ENCODE measurements around the gene CHST11.
A peak's percentile ranks its signal among the peaks of the same experiment; 100 is the strongest.

Gene CHST11

GRCh38 chr12:104746467-104747088 is 289.8 kb downstream of the CHST11 start:
- no peak for DNase-seq
- in situ Hi-C loops (cut with MboI; ENCODE audit: low pct_unique_long_range_greater_than_20kb, low sequenced_read_pairs) = no loop called here

DNA sequence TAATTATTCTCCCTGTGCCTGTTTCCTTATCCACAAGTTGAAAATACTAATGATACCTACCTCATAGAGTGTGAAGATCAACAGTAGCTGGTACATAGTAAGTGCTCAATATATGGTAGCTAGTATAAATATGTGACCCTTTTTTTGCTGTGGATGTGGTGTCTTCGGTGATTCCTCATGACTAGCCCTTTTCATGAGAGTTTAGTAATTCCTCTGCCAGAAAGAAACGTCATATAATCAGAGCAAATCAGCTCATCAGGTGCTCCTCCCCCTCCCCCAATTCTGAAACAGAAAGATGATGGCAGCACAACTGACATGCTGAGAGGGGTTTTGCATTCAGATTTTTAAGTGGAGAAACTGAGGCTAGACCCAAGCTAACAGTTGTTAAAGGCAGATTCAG is 290.6 kb downstream of the CHST11 start:
- in situ Hi-C loops (cut with MboI; ENCODE audit: low pct_unique_long_range_greater_than_20kb, low sequenced_read_pairs) = no loop called here
- DNase-seq = no peak

GRCh38 chr12:104747955-104748354 is 291.2 kb downstream of the CHST11 start:
- DNase-seq = no peak
- in situ Hi-C loops (cut with MboI; ENCODE audit: low pct_unique_long_range_greater_than_20kb, low sequenced_read_pairs) = no loop called here

DNA sequence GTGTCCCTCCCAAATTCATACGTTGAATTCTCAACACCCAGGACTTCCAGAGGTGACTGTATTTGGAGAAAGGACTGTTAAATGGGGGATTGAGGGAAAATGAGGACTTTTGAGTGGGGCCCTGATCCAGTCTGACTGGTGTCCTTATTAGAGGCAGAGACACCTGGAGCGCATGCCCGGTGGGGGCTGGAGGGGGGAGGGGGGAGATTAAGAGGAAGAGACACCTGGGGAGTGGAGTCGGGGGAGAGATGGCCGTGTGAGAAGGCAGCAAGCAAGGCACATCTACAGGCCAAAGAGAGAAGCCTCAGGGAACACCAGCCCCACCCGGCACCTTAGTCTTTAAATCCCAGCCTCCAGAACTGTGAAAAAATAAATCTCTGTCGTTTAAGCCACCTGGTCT is 291.6 kb downstream of the CHST11 start:
- DNase-seq = no peak
- in situ Hi-C loops (cut with MboI; ENCODE audit: low pct_unique_long_range_greater_than_20kb, low sequenced_read_pairs) = no loop called here

GRCh38 chr12:104748790-104749189 is 292.0 kb downstream of the CHST11 start:
- in situ Hi-C loops (cut with MboI; ENCODE audit: low pct_unique_long_range_greater_than_20kb, low sequenced_read_pairs) = no loop called here
- no peak for DNase-seq

GRCh38 chr12:104749545-104749944 is 292.8 kb downstream of the CHST11 start:
- in situ Hi-C loops (cut with MboI; ENCODE audit: low pct_unique_long_range_greater_than_20kb, low sequenced_read_pairs) = no loop called here
- no peak for DNase-seq

DNA sequence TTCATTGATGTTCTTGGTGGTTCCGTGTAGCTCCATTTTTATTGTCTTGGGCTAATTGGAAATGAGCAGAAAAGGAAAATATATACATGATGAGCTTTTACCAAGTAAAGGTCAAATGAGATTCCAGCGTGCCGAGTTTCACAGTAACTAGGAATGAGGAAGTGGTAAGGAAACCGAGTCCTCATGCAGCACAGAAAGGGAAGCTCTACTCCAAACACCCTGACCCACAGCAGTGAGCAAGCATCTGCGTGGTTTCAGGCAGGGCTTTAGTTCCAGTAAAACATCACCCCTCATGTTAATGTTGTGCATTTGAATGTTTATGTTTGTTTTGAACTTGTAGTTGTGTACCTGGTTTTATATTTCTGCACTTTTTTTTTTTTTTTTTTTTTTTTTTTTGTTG is 293.3 kb downstream of the CHST11 start:
- peak; percentile 85 for DNase-seq
- in situ Hi-C loops (cut with MboI; ENCODE audit: low pct_unique_long_range_greater_than_20kb, low sequenced_read_pairs) = no loop called here

- no peak for DNase-seq
- in situ Hi-C loops (cut with MboI; ENCODE audit: low pct_unique_long_range_greater_than_20kb, low sequenced_read_pairs) = no loop called here
Observed at GRCh38 chr12:104751120-104751519, 294.4 kb downstream of the CHST11 start.

GRCh38 chr12:104751594-104751993 is 294.8 kb downstream of the CHST11 start:
- in situ Hi-C loops (cut with MboI; ENCODE audit: low pct_unique_long_range_greater_than_20kb, low sequenced_read_pairs) = no loop called here
- no peak for DNase-seq

DNA sequence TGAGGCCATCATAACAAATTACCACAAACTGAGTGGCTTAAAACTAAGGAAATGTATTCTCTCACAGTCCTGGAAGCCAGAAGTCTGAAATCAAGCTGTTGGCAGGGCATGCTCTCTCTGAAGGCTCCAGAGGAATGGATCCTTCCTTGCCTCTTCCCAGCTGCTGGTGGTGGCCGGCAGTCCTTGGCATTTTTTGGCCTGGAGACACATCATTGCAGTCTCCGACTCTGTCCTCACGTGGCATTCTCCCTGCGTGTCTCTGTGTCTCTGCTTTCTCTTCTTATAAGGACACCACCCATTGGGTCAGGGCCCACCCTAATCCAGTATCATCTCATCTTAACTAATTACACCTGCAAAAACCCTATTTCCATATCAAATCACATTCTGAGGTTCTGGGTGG is 295.3 kb downstream of the CHST11 start:
- no peak for DNase-seq
- in situ Hi-C loops (cut with MboI; ENCODE audit: low pct_unique_long_range_greater_than_20kb, low sequenced_read_pairs) = no loop called here

DNA sequence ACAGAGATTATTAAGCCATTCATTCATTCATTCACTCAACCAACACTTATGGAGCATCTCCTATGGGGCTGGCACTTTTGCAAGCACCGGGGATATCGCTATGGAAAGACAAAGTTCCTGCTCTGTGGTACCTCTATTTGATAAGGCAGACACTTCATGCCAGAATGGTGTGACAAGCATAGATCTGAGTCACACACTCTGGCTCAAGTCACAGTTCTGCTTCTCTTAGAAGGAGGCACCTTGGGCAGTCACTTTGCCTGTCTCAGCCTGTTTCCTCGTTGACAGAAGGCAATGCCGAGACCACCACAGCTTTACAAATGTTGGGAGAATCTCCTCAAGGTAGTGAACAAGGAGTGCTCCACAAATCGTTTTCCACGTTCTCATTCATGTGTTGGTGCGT is 296.1 kb downstream of the CHST11 start:
- DNase-seq = no peak
- in situ Hi-C loops (cut with MboI; ENCODE audit: low pct_unique_long_range_greater_than_20kb, low sequenced_read_pairs) = no loop called here

DNA sequence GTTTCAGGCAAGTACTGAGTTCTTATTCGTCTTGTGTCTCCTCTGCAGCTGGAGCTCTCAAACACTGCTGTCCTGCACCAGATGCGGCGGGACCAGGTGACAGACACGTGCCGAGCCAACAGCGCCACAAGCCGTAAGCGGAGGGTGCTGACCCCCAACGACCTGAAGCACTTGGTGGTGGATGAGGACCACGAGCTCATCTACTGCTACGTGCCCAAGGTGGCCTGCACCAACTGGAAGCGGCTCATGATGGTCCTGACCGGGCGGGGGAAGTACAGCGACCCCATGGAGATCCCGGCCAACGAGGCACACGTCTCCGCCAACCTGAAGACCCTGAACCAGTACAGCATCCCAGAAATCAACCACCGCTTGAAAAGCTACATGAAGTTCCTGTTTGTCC is 300.2 kb downstream of the CHST11 start:
- in situ Hi-C loops (cut with MboI; ENCODE audit: low pct_unique_long_range_greater_than_20kb, low sequenced_read_pairs) = no loop called here
- DNase-seq = no peak

DNA sequence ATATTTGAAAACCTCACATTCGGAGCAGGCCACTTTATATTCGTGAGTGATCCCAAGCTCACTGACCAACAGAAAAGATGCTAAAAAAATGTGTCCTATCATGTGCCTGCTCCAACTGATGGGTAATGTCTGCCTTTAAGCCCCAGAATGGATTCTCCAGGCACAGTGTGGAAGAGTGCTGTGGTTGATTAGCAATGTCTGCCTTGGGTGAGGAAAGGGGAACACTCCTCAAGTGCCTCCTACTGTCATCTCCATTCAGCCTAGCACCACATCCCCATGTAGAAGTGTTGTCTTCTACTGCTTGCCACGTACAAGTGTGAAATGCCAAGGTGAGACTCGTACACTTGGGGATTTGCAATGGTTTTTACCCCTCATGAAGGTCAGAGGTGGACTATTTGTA is 302.0 kb downstream of the CHST11 start:
- DNase-seq = no peak
- in situ Hi-C loops (cut with MboI; ENCODE audit: low pct_unique_long_range_greater_than_20kb, low sequenced_read_pairs) = no loop called here

DNA sequence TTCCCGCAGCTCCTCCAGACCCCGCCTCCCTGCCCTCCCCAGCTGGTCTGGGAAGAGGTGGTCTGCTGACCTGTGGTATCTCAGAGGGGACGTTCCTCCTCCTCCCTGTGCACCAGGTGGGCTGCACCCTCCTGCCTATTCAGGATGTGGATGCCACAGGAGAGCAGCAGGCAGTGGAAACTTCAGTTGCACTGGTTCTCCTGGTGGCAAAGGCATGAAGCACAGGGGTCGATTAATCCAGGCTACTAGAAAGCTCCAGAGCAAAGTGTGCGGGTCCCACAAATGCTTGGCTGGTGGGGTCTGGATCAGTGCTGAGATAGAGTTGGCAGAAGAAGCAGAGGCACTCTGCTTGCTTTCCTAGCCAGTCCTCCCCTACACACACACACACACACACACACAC is 304.3 kb downstream of the CHST11 start:
- in situ Hi-C loops (cut with MboI; ENCODE audit: low pct_unique_long_range_greater_than_20kb, low sequenced_read_pairs) = no loop called here
- no peak for DNase-seq

GRCh38 chr12:104761611-104762010 is 304.9 kb downstream of the CHST11 start:
- no peak for DNase-seq
- in situ Hi-C loops (cut with MboI; ENCODE audit: low pct_unique_long_range_greater_than_20kb, low sequenced_read_pairs) = no loop called here

GRCh38 chr12:104763168-104763805 is 306.5 kb downstream of the CHST11 start:
- in situ Hi-C loops (cut with MboI; ENCODE audit: low pct_unique_long_range_greater_than_20kb, low sequenced_read_pairs) = no loop called here
- no peak for DNase-seq

GRCh38 chr12:104764225-104765091 is 307.7 kb downstream of the CHST11 start:
- DNase-seq = peak; percentile 64
- in situ Hi-C loops (cut with MboI; ENCODE audit: low pct_unique_long_range_greater_than_20kb, low sequenced_read_pairs) = no loop called here

- in situ Hi-C loops (cut with MboI; ENCODE audit: low pct_unique_long_range_greater_than_20kb, low sequenced_read_pairs) = no loop called here
- DNase-seq = no peak
Observed at GRCh38 chr12:104767261-104767660, 310.5 kb downstream of the CHST11 start.

- in situ Hi-C loops (cut with MboI; ENCODE audit: low pct_unique_long_range_greater_than_20kb, low sequenced_read_pairs) = no loop called here
- no peak for DNase-seq
Observed at GRCh38 chr12:104768033-104768432, 311.3 kb downstream of the CHST11 start.

DNA sequence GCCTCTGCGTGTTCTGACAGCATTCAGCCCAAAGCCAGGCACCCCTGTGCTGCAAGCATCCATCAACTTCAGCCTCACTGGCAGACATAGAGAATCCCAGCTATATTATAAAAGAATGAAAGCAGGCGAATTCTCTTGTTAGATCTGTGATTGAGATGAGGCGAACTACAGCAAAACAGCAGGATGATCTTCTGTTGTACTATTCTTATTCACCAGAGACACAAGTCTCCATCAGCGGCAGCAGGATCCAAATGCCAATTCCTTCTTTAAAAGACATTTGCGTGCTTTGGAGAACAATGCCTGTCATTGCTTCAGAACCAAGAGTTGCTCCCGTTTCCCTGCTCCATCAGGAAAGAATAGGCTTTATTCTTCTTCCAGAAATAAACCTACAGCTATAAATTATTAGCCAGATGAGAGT is 312.4 kb downstream of the CHST11 start:
- in situ Hi-C loops (cut with MboI; ENCODE audit: low pct_unique_long_range_greater_than_20kb, low sequenced_read_pairs) = no loop called here
- no peak for DNase-seq
